Activated B cell treated with CpG ODN at 0.5 μM for 24 hours (primary cell): Measurements from ENCODE around the gene LRRC4C. TPM values are rescaled to one million over a fixed set of nuclear protein-coding genes. Genes with fewer than 3 reads are reported as not detected.

Experiments
- ATAC-seq: fragments of 200-7000 bp; cut with Tn5 transposase; one replicate; pipeline ENCODE4 v1.10.0; 2021; ENCODE audit warnings: low read depth, mild to moderate bottlenecking, moderate library complexity
- CTCF ChIA-PET: fragments of 350-600 bp; sonication (Branson Sonifier 250); formaldehyde crosslinking; loops from one replicate; lab custom pipeline; 2021; ENCODE audit warnings: antibody characterized with exemption; lab: Charles Lee
- POLR2A ChIA-PET: fragments of 350-600 bp; sonication (Branson Sonifier 250); formaldehyde crosslinking; loops from one replicate; lab custom pipeline; 2021; ENCODE audit warnings: antibody characterized with exemption; lab: Charles Lee
- DNase-seq: peaks from one replicate; pipeline ENCODE4 v3.0.0; 2022
- H3K27ac Mint-ChIP-seq: one replicate; pipeline ENCODE4 v1.8.0; 2020; ENCODE audit warnings: mixed read lengths
- H3K27me3 Mint-ChIP-seq: one replicate; pipeline ENCODE4 v1.8.0; 2021; ENCODE audit warnings: mixed read lengths
- H3K36me3 Mint-ChIP-seq: one replicate; pipeline ENCODE4 v1.8.0; 2021; ENCODE audit warnings: low read depth, mixed read lengths
- H3K4me1 Mint-ChIP-seq: one replicate; pipeline ENCODE4 v1.8.0; 2021; ENCODE audit warnings: mixed read lengths
- H3K4me3 Mint-ChIP-seq: one replicate; pipeline ENCODE4 v1.8.0; 2020; ENCODE audit warnings: mild to moderate bottlenecking, mixed read lengths
- H3K9me3 Mint-ChIP-seq: one replicate; pipeline ENCODE4 v1.8.0; 2020; ENCODE audit warnings: mixed read lengths
- intact Hi-C: fragments of 100-400 bp; cut with micrococcal nuclease; formaldehyde crosslinking; loops from one replicate; pipeline ENCODE4 v1.15.1; 2024
- total RNA-seq: library from RNA; stranded (reverse); gene quantifications from 2 replicates; pipeline ENCODE4 v1.2.3, GENCODE V29; 2022
- TF ChIP-seq, protein P1 (sequence below): fragments of 200-600 bp; IDR thresholded peaks from one replicate; pipeline ENCODE4 v1.8.0; 2022; ENCODE audit warnings: antibody characterized with exemption, mild to moderate bottlenecking

The LRRC4C gene
- total RNA-seq, 1 donor from 2014 or later: not detected

DNA sequence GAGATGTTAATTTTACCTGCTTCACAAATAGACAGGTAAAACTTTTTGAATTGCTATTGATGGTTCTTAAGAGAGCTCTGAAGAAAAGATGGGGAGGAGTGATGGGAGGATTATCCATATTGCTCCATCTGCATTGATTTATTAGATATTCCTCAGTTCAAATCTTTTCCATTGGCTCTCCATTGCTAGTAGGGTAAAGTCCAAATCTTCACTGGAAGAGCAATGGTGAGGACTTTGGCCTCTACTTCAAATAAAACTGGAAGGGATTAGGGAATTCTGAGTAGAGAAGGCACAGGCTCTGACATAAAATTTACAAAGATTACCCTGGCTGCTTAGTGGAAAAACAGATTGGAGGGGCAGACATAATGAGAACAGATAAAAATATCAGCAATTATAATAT lies 1024.1 kb downstream of the LRRC4C start:
- CTCF ChIA-PET: no interaction called here
- H3K9me3 Mint-ChIP-seq: peaks cover 9% of the 10 kb centered on the region
- H3K27ac Mint-ChIP-seq: no peak overlapping the region
- no peaks in the 10 kb centered on the region for H3K36me3 Mint-ChIP-seq
- DNase-seq: no peak
- H3K4me1 Mint-ChIP-seq: no peaks in the 10 kb centered on the region
- intact Hi-C loops: no loop called here
- H3K4me3 Mint-ChIP-seq: no peak overlapping the region
- no peaks in the 10 kb centered on the region for H3K27me3 Mint-ChIP-seq
- TF ChIP-seq, protein P1, sequence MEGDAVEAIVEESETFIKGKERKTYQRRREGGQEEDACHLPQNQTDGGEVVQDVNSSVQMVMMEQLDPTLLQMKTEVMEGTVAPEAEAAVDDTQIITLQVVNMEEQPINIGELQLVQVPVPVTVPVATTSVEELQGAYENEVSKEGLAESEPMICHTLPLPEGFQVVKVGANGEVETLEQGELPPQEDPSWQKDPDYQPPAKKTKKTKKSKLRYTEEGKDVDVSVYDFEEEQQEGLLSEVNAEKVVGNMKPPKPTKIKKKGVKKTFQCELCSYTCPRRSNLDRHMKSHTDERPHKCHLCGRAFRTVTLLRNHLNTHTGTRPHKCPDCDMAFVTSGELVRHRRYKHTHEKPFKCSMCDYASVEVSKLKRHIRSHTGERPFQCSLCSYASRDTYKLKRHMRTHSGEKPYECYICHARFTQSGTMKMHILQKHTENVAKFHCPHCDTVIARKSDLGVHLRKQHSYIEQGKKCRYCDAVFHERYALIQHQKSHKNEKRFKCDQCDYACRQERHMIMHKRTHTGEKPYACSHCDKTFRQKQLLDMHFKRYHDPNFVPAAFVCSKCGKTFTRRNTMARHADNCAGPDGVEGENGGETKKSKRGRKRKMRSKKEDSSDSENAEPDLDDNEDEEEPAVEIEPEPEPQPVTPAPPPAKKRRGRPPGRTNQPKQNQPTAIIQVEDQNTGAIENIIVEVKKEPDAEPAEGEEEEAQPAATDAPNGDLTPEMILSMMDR: no peak
- ATAC-seq: no peak
- POLR2A ChIA-PET: no interaction called here

DNA sequence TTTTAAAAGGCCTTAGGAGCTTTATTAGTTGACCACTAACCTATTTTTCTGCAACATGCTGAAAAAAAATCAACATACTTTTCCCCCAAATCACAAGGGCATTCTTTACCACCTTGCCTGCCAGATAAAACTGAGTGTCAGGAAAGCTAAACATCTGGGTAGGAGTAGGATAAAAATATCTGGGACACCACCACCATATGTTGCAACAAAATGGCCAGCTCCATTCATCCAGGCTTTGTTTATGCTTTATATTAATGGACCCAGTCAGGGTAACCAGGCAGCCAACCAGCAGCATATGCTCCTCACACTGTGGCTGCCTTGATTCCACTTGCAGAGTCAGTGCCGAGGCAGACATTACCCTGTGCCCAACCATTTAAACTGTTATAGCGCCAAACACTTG lies 1024.5 kb downstream of the LRRC4C start:
- intact Hi-C loops: no loop called here
- TF ChIP-seq, protein P1: no peak
- H3K36me3 Mint-ChIP-seq: no peaks in the 10 kb centered on the region
- H3K9me3 Mint-ChIP-seq: peaks cover 9% of the 10 kb centered on the region
- H3K4me1 Mint-ChIP-seq: no peaks in the 10 kb centered on the region
- no peak overlapping the region for H3K27ac Mint-ChIP-seq
- no peaks in the 10 kb centered on the region for H3K27me3 Mint-ChIP-seq
- no peak overlapping the region for H3K4me3 Mint-ChIP-seq
- ATAC-seq (no peak), DNase-seq (no peak)
- ChIA-PET POLR2A (no interaction called here), CTCF (no interaction called here)

DNA sequence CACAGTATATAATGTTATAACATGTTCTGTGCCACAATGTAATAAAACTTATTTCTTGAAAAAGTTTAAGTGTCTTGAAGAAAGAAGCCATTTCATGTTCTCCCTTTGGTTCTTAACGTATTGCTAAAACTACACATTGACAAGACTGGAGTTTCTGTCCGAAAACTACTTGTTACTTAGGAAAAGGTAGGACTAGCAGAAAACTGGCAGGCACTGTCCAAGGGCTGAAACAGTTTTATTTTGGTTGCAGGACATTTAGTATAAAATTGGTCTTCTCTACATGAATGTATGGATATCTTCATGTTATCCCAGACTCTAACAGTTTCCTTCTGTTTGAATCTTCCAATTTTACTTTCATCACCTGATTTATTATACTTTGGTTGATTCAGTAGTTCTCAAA lies 1027.1 kb downstream of the LRRC4C start:
- no peak overlapping the region for H3K4me3 Mint-ChIP-seq
- H3K4me1 Mint-ChIP-seq: no peaks in the 10 kb centered on the region
- no peak for ATAC-seq
- H3K36me3 Mint-ChIP-seq: no peaks in the 10 kb centered on the region
- no peak overlapping the region for H3K27ac Mint-ChIP-seq
- H3K9me3 Mint-ChIP-seq: peaks cover 4% of the 10 kb centered on the region
- DNase-seq: no peak
- intact Hi-C loops: no loop called here
- ChIA-PET POLR2A (no interaction called here), CTCF (no interaction called here)
- H3K27me3 Mint-ChIP-seq: no peaks in the 10 kb centered on the region
- TF ChIP-seq, protein P1: no peak

DNA sequence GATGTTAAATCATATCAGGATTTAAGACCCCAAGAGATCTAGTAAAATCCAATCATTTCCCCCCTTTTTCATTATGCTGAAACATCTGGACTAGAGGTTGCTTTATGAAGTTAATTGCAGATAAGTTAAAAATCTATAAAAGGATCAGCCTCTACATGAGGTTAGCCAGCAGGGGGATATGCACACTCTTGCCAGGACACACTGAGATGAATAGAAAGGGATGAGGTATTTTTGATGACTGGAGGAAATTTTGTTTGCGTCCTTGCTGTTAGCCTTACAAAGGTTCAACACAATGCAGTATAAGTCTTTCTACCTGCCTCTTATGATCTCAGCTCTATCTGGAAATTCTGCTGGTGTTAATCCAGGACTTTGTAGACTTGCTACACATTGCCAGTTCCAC lies 1034.3 kb downstream of the LRRC4C start:
- H3K36me3 Mint-ChIP-seq: no peaks in the 10 kb centered on the region
- TF ChIP-seq, protein P1: no peak
- ChIA-PET POLR2A (no interaction called here), CTCF (no interaction called here)
- intact Hi-C loops: no loop called here
- H3K4me3 Mint-ChIP-seq: no peak overlapping the region
- no peak for DNase-seq
- H3K27ac Mint-ChIP-seq: no peak overlapping the region
- H3K27me3 Mint-ChIP-seq: no peaks in the 10 kb centered on the region
- no peak for ATAC-seq
- no peaks in the 10 kb centered on the region for H3K4me1 Mint-ChIP-seq
- peaks cover 3% of the 10 kb centered on the region for H3K9me3 Mint-ChIP-seq

DNA sequence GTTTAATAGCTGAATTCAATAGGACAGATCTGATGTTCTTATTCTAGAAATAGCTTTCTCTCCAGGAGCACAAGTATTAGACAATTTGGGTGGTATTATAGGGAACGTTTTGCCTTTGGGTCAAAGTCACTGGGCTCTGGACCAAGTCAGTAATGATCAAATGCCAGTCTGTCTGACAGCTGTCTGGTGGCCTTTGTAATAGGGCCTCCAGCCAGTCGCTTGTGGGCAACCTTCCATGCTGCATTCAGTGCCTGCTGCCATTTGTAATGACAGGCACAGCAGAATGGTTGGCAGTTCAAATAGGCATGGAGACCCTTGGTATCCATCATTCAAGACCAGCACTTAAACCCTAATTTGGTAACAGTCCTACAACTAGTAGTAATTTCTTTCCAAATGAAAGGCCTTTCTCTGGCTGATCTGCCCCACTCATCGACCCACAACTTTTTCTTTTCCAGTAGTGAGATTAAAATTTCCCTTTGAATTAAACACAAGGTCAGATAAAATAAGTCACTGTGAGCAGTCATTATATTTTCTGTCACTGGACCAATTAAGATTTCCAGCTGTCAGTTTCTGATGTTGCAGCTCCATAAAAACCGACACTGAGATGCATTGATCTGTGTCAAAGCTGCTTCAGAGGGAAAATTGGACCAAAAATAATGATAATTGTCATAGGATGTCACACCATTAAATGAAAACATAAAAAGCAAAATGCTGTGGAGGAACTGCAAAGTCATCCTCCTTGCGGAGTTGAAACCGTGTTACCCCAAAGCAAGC lies 1038.1 kb downstream of the LRRC4C start:
- no peak for DNase-seq
- H3K4me1 Mint-ChIP-seq: no peaks in the 10 kb centered on the region
- no peak overlapping the region for H3K27ac Mint-ChIP-seq
- TF ChIP-seq, protein P1: no peak
- ChIA-PET POLR2A (no interaction called here), CTCF (no interaction called here)
- H3K36me3 Mint-ChIP-seq: no peaks in the 10 kb centered on the region
- H3K9me3 Mint-ChIP-seq: peaks cover 4% of the 10 kb centered on the region
- no peaks in the 10 kb centered on the region for H3K27me3 Mint-ChIP-seq
- no peak for ATAC-seq
- no peak overlapping the region for H3K4me3 Mint-ChIP-seq
- intact Hi-C loops: no loop called here
